ENCODE results near the gene ICE2. TPM values are rescaled to one million over a fixed set of nuclear protein-coding genes. Genes with fewer than 3 reads are reported as not detected.

Gene ICE2
- total and polyA plus RNA-seq, 2 of the 4 experiments (the other 2 are of a cell fraction), result 14.7 to 21.1 TPM

- no peak overlapping the region for H3K27ac ChIP-seq (ENCODE audit: insufficient read depth, low read length)
- no peak overlapping the region for H2BK5ac ChIP-seq (ENCODE audit: low read depth, low read length, poor library complexity, severe bottlenecking)
- H4K91ac ChIP-seq (ENCODE audit: insufficient read depth, low read depth, low read length), result no peak overlapping the region
- no peak overlapping the region for H4K5ac ChIP-seq (ENCODE audit: low read depth, low read length)
- H3K23ac ChIP-seq (ENCODE audit: low read depth, low read length), result no peak overlapping the region
- ChIA-PET POLR2A (ENCODE audit: unreplicated experiment) (no interaction called here), CTCF (interaction anchor here (0.7 to 1.2 kb wide), 3 partner anchors 15 to 60 kb away, joined by 3 read pairs; no protein-coding TSS in a partner anchor)
- H3K79me1 ChIP-seq (ENCODE audit: low read depth in 1 of 2, low read length in 2 of 2), result peaks cover 0 to 22% of the 10 kb centered on the region in 2 experiments; a peak in 3 of 4 replicates
- H2AK5ac ChIP-seq (ENCODE audit: low read depth, low read length), result no peak overlapping the region
- peaks cover 3% of the 10 kb centered on the region for H3K9me1 ChIP-seq (ENCODE audit: insufficient read depth, low read length)
- H4K20me1 ChIP-seq (ENCODE audit: insufficient read depth, low read length), result no peaks in the 10 kb centered on the region
- H3K4me2 ChIP-seq (ENCODE audit: low read depth, low read length), result no peak overlapping the region
- ATAC-seq (ENCODE audit: low read depth) (no peak), DNase-seq (no peak)
- H3K18ac ChIP-seq (ENCODE audit: low read depth, low read length), result no peak overlapping the region
- no peak overlapping the region for H2BK15ac ChIP-seq (ENCODE audit: low read depth, low read length)
- dilution Hi-C loops (cut with HindIII; ENCODE audit: low sequenced_read_pairs, unreplicated experiment) (no loop called here), in situ Hi-C loops (cut with MboI; ENCODE audit: low sequenced_read_pairs) (no loop called here), intact Hi-C loops (cut with micrococcal nuclease) (no loop called here)
- no peak overlapping the region for H2BK120ac ChIP-seq (ENCODE audit: low read depth, low read length)
- no peak for TF ChIP-seq MAFK (IDR thresholded peaks at IDR 0.05; ENCODE audit: low read depth, low read length)
- no peak for TF ChIP-seq FOS (IDR thresholded peaks at IDR 0.05; ENCODE audit: low read depth, low read length)
- no peak for TF ChIP-seq RAD21 (IDR thresholded peaks at IDR 0.05; ENCODE audit: low read length)
- TF ChIP-seq BHLHE40 (IDR thresholded peaks at IDR 0.05; ENCODE audit: low read depth, low read length), result no peak
- no peak for TF ChIP-seq CEBPB (IDR thresholded peaks at IDR 0.05; ENCODE audit: low read depth, low read length)
- TF ChIP-seq POLR2A (IDR thresholded peaks at IDR 0.05; ENCODE audit: low read depth, low read length), result no peak
- TF ChIP-seq ELK1 (IDR thresholded peaks at IDR 0.05; ENCODE audit: borderline replicate concordance, low read depth, low read length), result no peak
- no peak for TF ChIP-seq CTCF (conservative IDR thresholded peaks at IDR 0.05; ENCODE audit: low read depth, low read length)
- no peak for TF ChIP-seq USF2 (IDR thresholded peaks at IDR 0.05; ENCODE audit: low read depth, low read length)
- TF ChIP-seq CHD1 (IDR thresholded peaks at IDR 0.05; ENCODE audit: low read depth, low read length), result no peak
- no peak for TF ChIP-seq MAZ (IDR thresholded peaks at IDR 0.05; ENCODE audit: borderline replicate concordance, low read depth, low read length)
- no peak for TF ChIP-seq RCOR1 (IDR thresholded peaks at IDR 0.05; ENCODE audit: insufficient replicate concordance, low read length)
- no peak for TF ChIP-seq NFE2L2 (IDR thresholded peaks at IDR 0.05; ENCODE audit: low read depth, low read length)
- no peak for TF ChIP-seq MXI1 (IDR thresholded peaks at IDR 0.05; ENCODE audit: borderline replicate concordance, low read depth, low read length)
- TF ChIP-seq SMC3 (IDR thresholded peaks at IDR 0.05; ENCODE audit: low read depth, low read length), result no peak
- no peak for TF ChIP-seq RFX5 (IDR thresholded peaks at IDR 0.05; ENCODE audit: low read depth, low read length)
- WGBS, 2 experiments (ENCODE audit: extremely low coverage in 2 of 2, insufficient read length in 1 of 2), result 86% methylated on average over 2 of the region's 2 CpGs; no CpG with 5 or more reads in 1 of the 2 experiments
- peaks cover 5% of the 10 kb centered on the region for H3K4me1 ChIP-seq (ENCODE audit: control insufficient read depth, insufficient read depth, low read length)
- no peak overlapping the region for H3K4me3 ChIP-seq (ENCODE audit: insufficient read depth, low read depth, low read length)
- no peaks in the 10 kb centered on the region for H3K36me3 ChIP-seq (ENCODE audit: control insufficient read depth, insufficient read depth, low read length)
- no peak overlapping the region for H3K56ac ChIP-seq (ENCODE audit: extremely low read depth, insufficient read depth, low read length)
- H3K9me3 ChIP-seq (ENCODE audit: control insufficient read depth, insufficient read depth, low read length), result no peaks in the 10 kb centered on the region
- BruUV-seq (replicated peaks), result no TSS peak
- no peak overlapping the region for H2AK9ac ChIP-seq (replicated peaks; ENCODE audit: low read depth, low read length, poor library complexity)
- H4K8ac ChIP-seq (ENCODE audit: low read depth in 2 of 2, low read length in 2 of 2), result no peak overlapping the region
- H2AFZ ChIP-seq (replicated peaks; ENCODE audit: low read length, poor library complexity), result no peak overlapping the region
- no peak overlapping the region for H3K14ac ChIP-seq (replicated peaks; ENCODE audit: low read depth, low read length)
- no peak overlapping the region for H3K4ac ChIP-seq (ENCODE audit: low read depth, low read length)
- H3K27me3 ChIP-seq (ENCODE audit: control insufficient read depth, insufficient read depth, low read length), result no peaks in the 10 kb centered on the region
- no peak overlapping the region for H3K9ac ChIP-seq (ENCODE audit: low read depth, low read length)
- no peak overlapping the region for H2BK20ac ChIP-seq (ENCODE audit: low read depth, low read length)
Observed at GRCh38 chr15:60420203-60420716, 58.7 kb downstream of the ICE2 start.

Data from IMR-90 (cell line).